OCI-LY3 (cell line): ENCODE measurements around the gene PALMD.

Experiments used
- H2AFZ ChIP-seq: fragments of 200-600, 300-600 bp; shearing (Covaris generic); 2 replicates; pipeline ENCODE4 v1.6.0; 2014; ENCODE audit warnings: antibody characterized with exemption, low read depth, low read length
- H3K27ac ChIP-seq: fragments of 200-600, 300-600 bp; sonication (generic); 2 replicates; pipeline ENCODE4 v1.5.1; 2014; ENCODE audit warnings: mild to moderate bottlenecking, low read length, moderate library complexity, mixed read lengths
- H3K27me3 ChIP-seq: fragments of 200-600, 300-600 bp; sonication (generic); 2 replicates; pipeline ENCODE4 v1.6.1; 2014; ENCODE audit warnings: low read depth, low read length, mixed read lengths
- H3K36me3 ChIP-seq: fragments of 200-600, 300-600 bp; sonication (generic); replicated peaks from 2 replicates; pipeline ENCODE3; 2014; ENCODE audit warnings: low read depth, low read length, mixed read lengths
- H3K4me1 ChIP-seq: fragments of 300-600, 200-600 bp; sonication (generic); 2 replicates; pipeline ENCODE4 v1.6.1; 2014; ENCODE audit warnings: low read length, mixed read lengths
- H3K4me2 ChIP-seq: fragments of 200-600, 300-600 bp; sonication (generic); 2 replicates; pipeline ENCODE4 v1.6.1; 2014; ENCODE audit warnings: low read length, mixed read lengths
- H3K4me3 ChIP-seq: fragments of 300-600, 200-600 bp; sonication (generic); 2 replicates; pipeline ENCODE4 v1.5.1; 2014; ENCODE audit warnings: antibody characterized with exemption, mild to moderate bottlenecking, low read length, moderate library complexity
- H3K79me2 ChIP-seq: fragments of 300-600, 200-600 bp; shearing (Covaris generic); 2 replicates; pipeline ENCODE4 v1.6.1; 2014; ENCODE audit warnings: mild to moderate bottlenecking, low read length, mixed read lengths
- H3K9ac ChIP-seq: fragments of 300-600, 200-600 bp; shearing (Covaris generic); 2 replicates; pipeline ENCODE4 v1.6.0; 2014; ENCODE audit warnings: mild to moderate bottlenecking, low read length, moderate library complexity
- H3K9me3 ChIP-seq: fragments of 200-600, 300-600 bp; shearing (Covaris generic); 2 replicates; pipeline ENCODE4 v1.6.1; 2014; ENCODE audit warnings: low read length, mixed read lengths; ENCODE audit not compliant: insufficient read depth
- H4K20me1 ChIP-seq: fragments of 200-600, 300-600 bp; sonication (generic); 2 replicates; pipeline ENCODE4 v1.6.1; 2016; ENCODE audit warnings: low read length, mixed read lengths; ENCODE audit not compliant: insufficient read depth
- EZH2phosphoT487 ChIP-seq: fragments of 200-600 bp; shearing (Covaris generic); IDR thresholded peaks from 2 replicates; pipeline ENCODE4 v1.6.1; 2018; ENCODE audit warnings: antibody characterized with exemption, mixed run types, low read depth
- TF ChIP-seq, protein P1 (sequence below): fragments of 200-600, 300-600 bp; sonication (generic); IDR thresholded peaks from 2 replicates; pipeline ENCODE4 v1.5.1; 2014; ENCODE audit warnings: antibody characterized with exemption, low read length, low read depth

The PALMD gene

DNA sequence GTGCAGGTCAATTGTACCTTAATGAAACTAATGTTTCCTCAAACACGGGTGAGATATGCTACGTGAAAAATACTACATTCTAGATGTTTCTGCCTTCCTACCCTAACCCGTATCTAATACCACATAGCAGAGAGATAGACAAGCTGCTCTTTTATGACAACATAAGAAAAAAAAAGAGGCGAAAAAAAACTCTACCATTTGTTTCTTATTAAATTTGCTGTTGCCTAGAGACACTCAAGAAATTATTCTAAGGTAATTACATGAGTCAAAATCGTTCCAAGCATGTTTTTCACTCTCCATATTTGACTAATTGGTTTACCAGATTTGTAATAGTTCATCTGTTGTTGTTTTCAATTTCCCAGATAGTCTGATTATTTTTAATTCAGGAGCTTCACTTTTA lies 27.4 kb downstream of the PALMD start:
- Histone ChIP-seq H3K27ac (no peak overlapping the region), H4K20me1 (no peaks in the 10 kb centered on the region), H3K9ac (no peak overlapping the region), H3K4me3 (no peak overlapping the region), H2AFZ (no peak overlapping the region), H3K4me1 (no peaks in the 10 kb centered on the region), H3K4me2 (no peak overlapping the region), H3K79me2 (no peaks in the 10 kb centered on the region), H3K27me3 (peaks cover 13% of the 10 kb centered on the region), H3K36me3 (no peaks in the 10 kb centered on the region), H3K9me3 (no peaks in the 10 kb centered on the region)
- TF ChIP-seq, protein P1, sequence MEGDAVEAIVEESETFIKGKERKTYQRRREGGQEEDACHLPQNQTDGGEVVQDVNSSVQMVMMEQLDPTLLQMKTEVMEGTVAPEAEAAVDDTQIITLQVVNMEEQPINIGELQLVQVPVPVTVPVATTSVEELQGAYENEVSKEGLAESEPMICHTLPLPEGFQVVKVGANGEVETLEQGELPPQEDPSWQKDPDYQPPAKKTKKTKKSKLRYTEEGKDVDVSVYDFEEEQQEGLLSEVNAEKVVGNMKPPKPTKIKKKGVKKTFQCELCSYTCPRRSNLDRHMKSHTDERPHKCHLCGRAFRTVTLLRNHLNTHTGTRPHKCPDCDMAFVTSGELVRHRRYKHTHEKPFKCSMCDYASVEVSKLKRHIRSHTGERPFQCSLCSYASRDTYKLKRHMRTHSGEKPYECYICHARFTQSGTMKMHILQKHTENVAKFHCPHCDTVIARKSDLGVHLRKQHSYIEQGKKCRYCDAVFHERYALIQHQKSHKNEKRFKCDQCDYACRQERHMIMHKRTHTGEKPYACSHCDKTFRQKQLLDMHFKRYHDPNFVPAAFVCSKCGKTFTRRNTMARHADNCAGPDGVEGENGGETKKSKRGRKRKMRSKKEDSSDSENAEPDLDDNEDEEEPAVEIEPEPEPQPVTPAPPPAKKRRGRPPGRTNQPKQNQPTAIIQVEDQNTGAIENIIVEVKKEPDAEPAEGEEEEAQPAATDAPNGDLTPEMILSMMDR, result no peak

DNA sequence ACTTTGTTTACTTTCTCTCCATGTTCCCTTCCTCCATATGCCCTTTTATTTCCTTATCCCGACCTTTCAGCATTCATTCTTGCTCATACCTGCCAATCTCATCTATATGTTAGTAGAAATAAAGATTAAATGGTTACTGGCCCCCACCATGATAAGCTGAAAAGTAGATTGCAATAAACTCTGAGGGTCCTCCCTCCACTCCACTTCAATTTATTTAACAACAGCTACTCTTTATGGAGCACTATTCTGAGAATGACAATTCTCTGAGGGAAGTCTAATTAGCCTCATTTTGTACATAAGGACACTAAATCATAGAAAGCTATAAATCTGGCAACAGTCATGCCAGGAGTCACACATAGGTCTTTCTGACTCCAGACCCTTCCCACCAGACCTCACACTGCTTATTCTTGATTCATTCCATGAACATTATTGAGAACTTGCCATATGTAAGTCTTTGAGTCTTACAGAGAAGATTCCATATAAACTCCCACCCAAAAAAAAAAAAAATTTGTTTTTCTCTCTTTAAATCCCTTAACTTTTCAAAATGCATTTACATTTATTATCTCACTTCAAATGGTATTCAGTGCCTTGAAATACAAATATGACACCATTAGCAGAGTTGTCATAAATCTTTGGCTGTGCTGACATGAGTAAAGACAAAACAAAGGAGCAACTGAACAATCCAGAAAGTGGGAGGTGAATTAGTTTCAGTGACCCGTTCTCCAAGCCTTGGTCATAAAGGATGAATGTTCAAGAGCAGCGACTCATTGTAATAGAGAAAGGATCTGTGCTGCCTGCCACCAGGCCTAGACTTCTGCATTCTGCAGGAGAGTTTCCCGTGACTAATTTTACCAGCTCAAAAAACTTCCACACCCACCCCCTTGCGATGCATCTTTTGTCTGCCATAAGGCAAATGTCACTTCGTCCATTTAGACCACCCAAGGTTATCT lies 28.5 kb downstream of the PALMD start:
- Histone ChIP-seq H3K79me2 (no peaks in the 10 kb centered on the region), H3K27me3 (peaks cover 13% of the 10 kb centered on the region), H3K4me1 (no peaks in the 10 kb centered on the region), H4K20me1 (no peaks in the 10 kb centered on the region), H2AFZ (no peak overlapping the region), H3K27ac (no peak overlapping the region), H3K36me3 (no peaks in the 10 kb centered on the region), H3K4me2 (no peak overlapping the region), H3K9me3 (no peaks in the 10 kb centered on the region), H3K9ac (no peak overlapping the region), H3K4me3 (no peak overlapping the region)
- TF ChIP-seq, protein P1, result no peak
- TF ChIP-seq EZH2phosphoT487, result no peak

DNA sequence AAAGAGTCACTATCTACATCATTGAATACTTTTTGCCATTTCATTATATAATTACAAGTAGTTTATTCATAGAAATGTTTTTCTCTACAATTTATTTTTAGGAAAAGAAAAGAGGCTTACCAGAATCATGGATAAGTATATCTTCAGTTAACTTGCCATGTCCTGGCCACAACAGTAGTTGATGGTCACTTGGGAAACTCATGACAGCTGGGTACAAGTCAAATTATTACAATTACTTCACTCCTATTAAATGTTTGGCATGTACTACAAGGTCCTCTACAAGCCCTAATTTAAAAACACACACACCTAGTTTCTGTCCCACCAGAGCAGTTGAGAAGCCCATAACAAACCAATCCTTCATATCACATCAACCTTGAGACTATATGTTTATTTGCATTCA lies 29.4 kb downstream of the PALMD start:
- Histone ChIP-seq H3K9me3 (no peaks in the 10 kb centered on the region), H4K20me1 (no peaks in the 10 kb centered on the region), H3K27me3 (peaks cover 13% of the 10 kb centered on the region), H2AFZ (no peak overlapping the region), H3K4me1 (no peaks in the 10 kb centered on the region), H3K9ac (no peak overlapping the region), H3K27ac (no peak overlapping the region), H3K4me3 (no peak overlapping the region), H3K36me3 (no peaks in the 10 kb centered on the region), H3K79me2 (no peaks in the 10 kb centered on the region), H3K4me2 (no peak overlapping the region)
- TF ChIP-seq EZH2phosphoT487, result no peak

DNA sequence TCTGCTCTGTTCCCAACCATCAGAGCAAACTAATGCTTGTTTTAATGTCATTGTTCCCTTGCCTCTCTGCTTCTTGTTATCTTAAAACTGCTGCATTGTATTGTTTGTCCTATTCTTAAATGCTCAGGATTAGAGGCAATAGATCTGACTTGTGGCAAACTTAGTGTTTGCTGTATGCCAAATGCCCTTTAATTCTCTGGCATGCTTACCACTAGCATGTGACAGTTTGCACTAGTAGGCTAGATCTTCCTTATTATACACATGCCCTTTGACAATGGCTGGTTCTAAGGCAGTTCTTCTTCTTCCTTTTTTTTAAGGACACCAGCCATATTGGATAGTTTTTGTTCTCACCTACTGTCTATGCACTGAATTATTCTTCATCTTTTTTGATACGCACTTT lies 30.1 kb downstream of the PALMD start:
- Histone ChIP-seq H3K79me2 (no peaks in the 10 kb centered on the region), H3K4me2 (no peak overlapping the region), H3K36me3 (no peaks in the 10 kb centered on the region), H3K27me3 (peaks cover 13% of the 10 kb centered on the region), H3K4me3 (no peak overlapping the region), H3K27ac (no peak overlapping the region), H4K20me1 (no peaks in the 10 kb centered on the region), H2AFZ (no peak overlapping the region), H3K4me1 (no peaks in the 10 kb centered on the region), H3K9ac (no peak overlapping the region), H3K9me3 (no peaks in the 10 kb centered on the region)
- TF ChIP-seq EZH2phosphoT487, result no peak
- TF ChIP-seq, protein P1, result no peak
